Caki2 (cell line): ENCODE results near the gene EARS2. TPM values are rescaled to one million over a fixed set of nuclear protein-coding genes. Genes with fewer than 3 reads are reported as not detected.
A peak's percentile ranks its signal among the peaks of the same experiment; 100 is the strongest.
"Not testable (repeated sequence)": the region's sequence is repeated elsewhere in the genome, so short reads cannot be mapped to it uniquely, and the experiment has no call there.

Source experiments
- DNase-seq: peaks from one replicate; pipeline ENCODE4 v3.0.0-alpha.2; 2015; ENCODE audit warnings: low read depth
- in situ Hi-C: cut with HindIII; loops from 2 replicates; pipeline ENCODE4 v1.10.0; 2016; ENCODE audit warnings: low sequenced_read_pairs, low pct_unique_long_range_greater_than_20kb, mixed read lengths
- total RNA-seq: library from RNA; depleted of rRNA; stranded (reverse); fragments of >200 nt; shearing (Covaris generic); gene quantifications from 2 replicates; pipeline ENCODE4 v1.2.3, GENCODE V29; 2014; ENCODE audit warnings: low replicate concordance

Gene EARS2
- total RNA-seq, 1 experiment from 2014 or later = 32.9 TPM

DNA sequence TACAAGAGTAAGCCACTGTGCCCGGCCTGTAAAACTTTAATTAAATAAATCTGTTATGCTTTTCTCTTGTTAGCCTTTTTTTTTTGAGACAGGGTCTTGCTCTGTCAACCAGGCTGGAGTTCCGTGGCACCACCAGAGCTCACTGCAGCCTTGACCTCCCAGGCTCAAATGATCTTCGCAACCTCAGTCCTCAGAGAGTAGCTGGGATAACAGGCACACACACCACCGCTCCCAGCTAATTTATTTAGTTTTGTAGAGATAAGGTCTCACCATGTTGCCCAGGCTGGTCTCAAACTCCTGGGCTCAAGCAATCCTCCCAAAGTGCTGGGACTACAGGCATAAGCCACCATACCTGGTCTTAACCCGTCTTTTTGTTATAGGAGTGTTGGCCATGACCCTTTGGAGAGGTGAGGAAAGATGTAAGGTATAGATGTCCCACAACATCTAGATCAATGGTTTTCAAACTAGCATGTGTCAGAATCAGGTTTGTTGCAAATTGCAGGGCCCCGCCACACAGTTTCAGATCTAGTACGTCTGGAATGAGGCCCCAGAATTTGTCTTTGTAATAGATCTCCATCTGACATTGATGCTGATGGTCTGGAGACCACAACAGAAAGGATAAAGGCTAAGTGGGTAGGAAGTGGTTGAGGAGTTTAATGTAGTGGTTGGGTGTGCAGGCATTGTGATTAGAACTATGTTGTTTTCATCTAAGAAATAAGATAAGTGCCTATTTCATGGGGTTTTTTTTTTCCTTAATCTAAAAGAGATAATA lies 42.6 kb downstream of the EARS2 start:
- DNase-seq = no peak
- in situ Hi-C loops = no loop called here

DNA sequence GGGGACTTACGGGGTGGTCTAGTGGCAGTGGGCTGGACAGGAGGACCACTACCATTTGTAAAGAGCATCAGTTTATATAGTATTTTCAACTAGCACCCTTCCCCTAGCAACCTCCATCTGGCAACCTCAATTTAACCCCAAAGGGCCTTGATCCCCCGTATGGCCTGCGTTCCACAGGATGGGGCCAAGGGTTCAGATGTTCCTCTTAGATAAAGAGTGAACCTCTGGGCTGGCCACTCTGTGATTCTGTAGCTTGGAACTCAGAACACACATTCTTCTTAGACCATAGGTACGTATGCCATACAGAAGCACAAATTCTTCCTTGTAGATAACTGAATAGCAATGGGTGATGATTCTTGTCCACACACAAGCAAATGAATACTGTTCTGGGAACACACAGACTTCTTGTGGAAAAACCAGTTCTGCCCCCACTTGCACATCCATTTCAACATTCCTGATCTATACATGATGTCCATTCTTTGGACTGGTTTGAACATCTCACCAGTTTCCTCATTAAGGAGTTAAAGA lies 44.9 kb downstream of the EARS2 start:
- DNase-seq = no peak
- in situ Hi-C loops = no loop called here

DNA sequence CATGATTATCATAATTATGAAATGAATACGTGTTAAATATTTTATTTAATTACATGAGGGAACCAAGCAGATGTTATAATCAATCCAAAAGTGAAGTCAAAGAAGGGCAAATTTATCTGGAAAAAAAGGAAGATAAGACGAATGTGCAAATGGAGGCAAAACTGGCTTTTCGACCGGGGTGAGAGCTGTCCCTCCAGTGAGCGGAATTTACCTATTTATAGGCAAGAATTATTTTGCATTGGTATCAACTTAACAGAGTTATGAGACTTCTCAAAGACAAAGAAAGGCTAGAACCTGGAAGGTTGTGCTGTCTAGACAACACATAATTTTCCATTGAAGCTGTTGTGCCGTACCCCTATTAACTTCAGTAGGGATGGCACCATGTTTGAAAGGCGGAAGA lies 45.4 kb downstream of the EARS2 start:
- in situ Hi-C loops = no loop called here
- DNase-seq = no peak

DNA sequence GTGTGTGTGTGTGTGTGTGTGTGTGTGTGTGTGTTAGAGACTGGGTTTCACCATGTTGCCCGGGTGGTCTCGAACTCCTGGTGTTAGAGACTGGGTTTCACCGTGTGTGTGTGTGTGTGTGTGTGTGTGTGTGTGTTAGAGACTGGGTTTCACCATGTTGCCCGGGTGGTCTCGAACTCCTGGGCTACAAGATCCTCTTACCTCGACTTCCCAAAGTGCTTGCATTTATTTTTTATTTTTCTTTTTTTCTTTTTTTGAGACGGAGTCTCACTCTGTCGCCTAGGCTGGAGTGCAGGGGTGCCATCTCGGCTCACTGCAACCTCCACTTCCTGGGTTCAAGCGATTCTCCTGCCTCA lies 46.3 kb downstream of the EARS2 start:
- DNase-seq, in situ Hi-C loops: not testable (repeated sequence)

DNA sequence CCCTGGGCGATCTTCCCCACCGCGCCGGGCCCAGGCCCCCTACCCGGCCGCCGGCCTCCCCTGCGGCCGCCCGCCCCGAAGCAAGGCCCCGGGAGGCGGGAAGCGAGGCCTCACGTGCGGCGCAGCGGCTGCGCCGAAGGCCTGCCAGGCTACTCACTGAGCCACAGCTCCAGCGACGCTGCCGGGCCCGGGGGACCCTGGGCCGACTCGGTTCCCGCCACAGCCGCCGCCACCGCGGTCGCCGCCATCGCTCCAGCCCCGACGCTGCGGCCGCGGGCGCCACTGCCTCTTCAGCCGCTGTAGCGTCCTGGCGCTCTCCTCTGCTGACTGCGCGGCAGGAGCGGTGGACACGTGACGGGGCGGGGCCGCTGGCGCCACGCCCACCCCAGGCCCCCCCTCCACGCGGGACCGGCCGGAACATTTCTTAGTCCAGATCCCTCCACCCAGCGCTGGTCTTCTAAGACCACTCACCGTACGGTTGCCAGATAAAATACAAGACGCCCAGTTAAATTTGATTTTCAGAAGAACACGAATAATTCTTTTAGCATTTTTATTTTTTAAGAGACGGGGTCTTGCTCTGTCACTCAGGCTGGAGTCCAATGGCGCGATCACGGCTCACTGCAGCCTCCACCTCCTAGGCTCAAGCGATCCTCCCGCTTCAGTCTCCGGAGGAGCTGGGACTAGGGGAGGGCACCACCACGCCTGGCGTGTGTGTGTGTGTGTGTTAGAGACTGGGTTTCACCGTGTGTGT lies 46.8 kb downstream of the EARS2 start, which contains the start of gene GGA2:
Gene GGA2 (minus strand): TSS at position 331 of the 751 bp plus-strand sequence. CDS start 83 bp downstream, at position 248.
- in situ Hi-C loops = no loop called here
- peak; percentile 85 for DNase-seq

DNA sequence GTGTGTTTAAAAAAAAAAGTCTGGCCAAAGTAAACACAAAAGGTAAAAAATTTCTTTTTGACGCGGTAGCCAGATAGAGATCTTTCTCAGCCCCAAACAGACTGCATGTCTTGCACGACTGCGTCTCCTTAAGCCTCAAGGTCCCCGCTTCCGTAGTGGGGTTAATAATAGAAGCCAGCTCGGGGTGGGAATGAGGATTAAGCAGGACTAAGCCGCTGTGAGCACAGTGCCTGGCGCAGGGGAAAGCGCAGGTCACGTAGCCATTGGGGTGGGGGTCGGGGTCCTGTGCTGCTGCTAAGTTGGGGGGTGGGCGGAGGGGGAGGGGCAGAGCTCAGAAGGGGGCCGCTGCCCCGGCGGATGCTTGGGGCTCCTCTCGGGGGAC lies 47.4 kb downstream of the EARS2 start:
- no peak for DNase-seq
- in situ Hi-C loops = no loop called here

DNA sequence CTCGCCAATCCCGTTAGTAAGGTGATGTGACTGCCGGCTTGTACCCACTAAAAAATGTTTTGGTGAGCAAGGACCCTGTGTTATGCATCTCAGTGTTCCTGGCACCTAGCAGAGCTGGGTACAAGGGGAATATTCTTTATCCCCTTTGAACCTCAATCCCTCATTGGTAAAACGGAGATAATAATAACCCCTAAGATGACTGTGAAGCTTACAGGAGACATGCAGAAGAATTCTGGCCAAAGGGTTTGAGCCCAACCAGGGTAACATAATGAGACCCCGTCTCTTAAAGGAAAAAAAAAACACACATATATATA lies 47.8 kb downstream of the EARS2 start:
- DNase-seq = no peak
- in situ Hi-C loops = no loop called here

DNA sequence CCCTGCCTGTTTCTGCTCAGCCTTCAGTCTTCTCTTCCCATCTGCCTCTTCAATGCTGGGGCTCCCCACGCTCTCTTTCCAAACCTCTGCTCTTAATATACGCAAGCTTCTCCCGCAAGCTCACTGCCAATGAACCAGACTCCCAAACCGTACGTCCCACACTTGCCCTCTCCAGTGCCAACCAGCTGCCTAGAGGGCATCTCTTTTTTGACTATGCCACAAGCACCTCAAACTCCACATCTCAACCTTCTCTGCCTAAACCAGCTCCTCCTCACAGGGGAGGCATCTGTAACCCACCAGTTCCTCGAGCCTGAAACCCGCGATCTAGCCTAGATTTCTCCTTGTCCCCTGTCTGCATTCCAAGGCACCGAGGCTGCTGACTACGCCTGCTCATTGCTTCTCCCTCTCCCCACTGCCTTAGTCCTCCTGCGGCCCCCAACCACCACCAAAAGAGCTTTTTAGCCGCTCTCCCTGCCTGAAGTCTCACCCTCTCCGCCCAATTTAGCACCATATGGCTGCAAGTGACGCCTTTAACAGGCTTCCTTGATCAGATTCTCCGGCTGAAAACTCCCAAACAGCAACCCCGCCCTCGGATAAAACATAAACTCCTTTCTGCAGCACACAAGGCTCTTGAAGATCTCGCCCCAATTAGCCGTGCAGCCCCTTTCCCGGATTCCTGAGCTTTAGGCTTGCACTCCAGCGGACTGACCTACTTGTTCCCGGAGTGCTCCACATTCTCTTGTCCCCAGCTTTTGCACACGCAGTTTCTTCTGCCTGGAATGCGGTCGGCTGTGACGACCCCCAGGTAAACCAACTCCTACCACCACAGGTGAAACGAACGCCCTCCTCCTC lies 48.3 kb downstream of the EARS2 start:
- in situ Hi-C loops = no loop called here
- DNase-seq = no peak

DNA sequence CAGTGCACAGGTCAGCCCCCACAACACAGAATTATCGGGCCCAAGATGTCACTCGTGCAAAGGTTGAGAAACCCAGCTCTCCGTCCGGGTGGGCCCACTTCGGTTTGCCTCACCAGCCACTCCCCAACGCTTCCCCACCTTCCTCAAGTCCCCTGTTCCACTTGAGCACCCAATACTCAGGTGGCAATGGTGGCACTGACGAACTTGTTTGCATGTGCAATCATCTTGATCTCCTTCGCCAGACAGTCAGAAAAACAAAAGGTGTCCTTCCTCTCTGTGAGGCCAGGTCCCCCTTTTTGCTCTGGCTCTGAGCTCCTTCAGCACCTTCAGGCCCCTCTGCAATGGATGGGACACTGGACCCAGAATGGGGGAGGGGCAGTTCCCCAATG lies 50.5 kb downstream of the EARS2 start:
- DNase-seq = no peak
- in situ Hi-C loops = no loop called here

DNA sequence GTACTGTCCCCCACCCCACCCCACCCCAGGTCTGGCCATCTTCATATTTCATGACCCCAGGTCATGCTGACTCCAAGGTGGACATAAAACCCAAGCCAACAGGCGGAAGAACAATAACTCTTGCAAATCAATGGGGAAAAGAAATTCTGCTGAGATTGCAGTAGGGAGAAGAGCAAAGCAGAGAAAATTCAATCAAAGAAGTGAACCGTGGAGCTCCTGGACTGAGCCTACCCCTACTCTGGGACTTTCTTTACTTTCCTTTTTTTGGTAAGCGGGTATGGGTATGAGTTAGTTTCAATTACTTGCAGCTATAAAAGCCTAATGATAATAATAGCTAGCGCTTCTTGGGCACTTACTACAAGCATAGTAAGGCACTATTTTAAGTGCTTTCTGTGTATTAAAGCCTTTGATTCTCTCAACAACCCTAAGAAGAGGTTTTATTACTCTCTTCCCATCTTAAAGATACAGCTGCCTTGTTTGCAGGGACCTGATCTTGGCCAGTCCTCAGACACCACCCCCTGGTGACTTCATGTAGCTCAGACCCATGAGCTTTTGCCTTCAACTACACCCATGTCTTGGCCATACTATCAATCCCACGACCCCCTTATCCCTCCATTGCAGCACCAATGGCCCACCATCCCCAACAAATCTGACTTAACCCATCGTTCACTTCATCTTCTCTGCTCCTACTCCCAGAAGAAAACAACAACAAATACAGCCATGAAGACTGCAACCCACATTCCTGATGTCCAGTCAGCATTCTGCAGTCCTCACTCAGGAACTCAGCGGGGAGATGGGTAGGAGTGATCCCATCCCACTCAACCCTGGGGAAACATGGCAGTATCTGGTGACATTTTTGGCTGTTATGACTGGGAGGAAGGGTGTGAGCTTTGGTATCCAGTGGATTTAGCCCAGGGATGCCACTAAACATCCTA lies 51.2 kb downstream of the EARS2 start:
- DNase-seq = no peak
- in situ Hi-C loops = no loop called here

DNA sequence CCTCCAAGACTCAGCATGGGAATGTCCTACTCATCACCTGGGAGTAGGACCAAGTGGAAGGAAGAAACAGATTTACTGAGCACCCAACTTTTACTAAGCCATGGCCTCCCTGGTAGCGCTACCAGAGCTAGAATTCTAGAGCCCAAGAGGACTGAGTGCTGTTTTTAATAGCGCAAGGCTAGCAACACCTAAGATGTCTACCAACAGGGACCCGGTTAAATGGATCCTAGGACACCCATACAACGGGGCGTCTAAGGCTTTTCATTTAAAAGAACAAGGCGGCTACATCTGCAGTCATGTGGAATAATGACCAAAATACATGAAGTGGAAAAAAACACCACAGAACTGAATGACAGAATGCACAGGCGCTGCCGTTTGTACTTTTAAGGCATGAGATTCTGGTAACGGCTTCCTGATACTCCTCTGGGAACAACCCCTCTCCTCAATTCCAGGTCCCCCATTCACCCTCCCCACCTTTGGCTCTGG lies 51.9 kb downstream of the EARS2 start:
- no peak for DNase-seq
- in situ Hi-C loops = no loop called here

DNA sequence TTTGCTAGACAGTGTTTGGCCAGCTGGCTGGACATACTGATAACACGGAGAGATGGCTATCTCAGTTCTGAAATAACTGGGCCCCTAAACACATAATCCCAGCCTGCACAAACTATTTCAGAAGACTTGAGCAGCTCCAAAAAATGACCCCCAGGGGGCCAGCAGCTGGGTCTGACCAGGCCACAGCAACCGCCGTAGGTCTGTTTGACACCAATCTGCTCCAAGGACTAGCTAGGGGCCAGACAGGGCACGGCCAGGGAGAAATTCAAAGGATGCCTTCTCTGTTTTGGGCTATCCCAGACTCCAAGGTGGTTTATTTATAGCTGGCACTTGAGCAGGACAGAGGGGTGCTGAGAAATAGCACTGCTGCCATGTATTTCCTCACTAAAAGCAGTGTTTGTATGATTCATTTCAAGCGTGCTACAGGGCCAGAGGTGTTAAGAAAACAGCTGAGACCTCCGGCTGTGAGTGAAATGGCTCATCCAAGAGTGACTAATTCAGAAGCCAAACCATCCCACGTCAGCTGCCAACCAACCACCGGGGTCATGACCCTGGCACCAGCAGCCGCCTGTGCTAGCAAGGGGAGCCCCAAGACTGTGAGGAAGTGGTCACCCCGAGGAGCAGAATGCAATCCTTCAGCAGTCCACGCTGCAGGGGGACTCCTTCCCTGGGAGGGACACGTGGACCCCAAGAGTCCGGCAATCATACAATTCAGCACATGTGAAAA lies 52.5 kb downstream of the EARS2 start:
- in situ Hi-C loops = no loop called here
- DNase-seq = peak; percentile 90

DNA sequence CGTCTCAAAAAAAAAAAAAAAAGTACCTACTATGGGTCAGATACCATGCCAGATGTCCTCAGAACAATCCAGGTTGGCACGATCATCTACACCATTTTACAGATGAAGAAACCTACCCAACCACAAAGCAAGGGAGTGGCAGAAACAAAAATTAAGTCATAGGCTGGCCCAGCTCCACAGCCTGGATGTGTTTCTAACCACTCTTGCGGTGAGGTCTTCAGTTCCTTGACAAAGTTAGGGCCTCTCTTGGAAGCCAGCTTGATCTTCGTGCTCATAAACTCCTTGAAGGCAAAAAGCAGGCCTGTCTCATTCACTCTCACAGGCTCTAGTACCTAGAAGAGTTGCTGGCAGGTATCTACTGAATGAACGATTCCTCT lies 53.1 kb downstream of the EARS2 start:
- DNase-seq = peak; percentile 73
- in situ Hi-C loops = no loop called here

DNA sequence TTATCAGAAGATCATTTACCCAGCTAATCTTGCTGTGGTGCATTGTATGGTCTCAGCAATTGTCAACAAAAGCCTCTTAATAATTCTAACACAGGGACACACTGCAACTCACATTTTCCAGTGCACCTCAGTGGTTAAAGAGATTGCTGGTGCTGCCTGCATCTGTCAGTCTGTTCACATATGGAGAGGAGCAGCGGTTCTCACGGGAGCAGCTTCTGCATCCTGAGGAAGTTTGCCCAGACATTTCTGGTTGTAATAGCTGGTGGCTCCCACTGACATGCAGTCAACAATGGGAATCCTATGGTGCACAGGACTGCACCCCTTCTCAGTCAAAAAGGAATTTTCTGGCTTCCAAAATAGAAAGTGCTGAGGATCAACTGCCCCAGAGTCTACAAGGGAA lies 54.7 kb downstream of the EARS2 start:
- in situ Hi-C loops = no loop called here
- no peak for DNase-seq

DNA sequence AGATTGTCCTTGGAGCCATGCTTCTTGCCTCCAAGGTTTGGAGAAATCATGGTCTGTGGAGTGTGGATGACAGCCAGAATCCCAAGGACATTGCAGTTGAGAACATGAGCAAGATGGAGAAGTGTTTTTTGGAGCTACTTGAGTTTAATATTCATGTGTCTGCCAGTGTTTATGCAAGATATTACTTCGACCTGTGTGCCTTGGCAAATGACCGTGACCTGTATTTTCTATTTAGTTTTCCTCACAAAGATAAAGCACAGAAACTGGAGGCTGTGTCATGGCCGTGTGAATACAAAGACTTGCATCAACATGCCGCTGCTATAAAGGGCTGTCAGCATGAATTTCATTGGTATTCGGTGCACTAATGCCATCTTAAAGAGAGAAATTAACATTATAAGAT lies 55.9 kb downstream of the EARS2 start:
- no peak for DNase-seq
- in situ Hi-C loops = no loop called here

DNA sequence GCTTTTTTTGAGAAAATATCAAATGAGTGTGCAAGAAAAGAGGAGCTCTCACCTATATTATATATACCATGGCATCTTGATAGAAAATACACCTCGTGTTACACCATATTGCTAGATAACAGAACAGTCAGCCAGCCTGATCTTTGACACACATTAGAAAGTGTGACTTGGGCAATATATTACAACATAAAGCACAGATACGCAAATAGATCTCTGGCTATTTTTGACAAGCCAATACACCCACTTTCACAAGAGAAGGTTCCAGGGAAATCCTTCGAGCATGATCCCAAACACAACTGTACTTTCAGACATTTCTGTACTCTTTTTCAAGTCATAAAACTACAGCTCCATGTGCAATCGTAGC lies 56.3 kb downstream of the EARS2 start:
- in situ Hi-C loops = no loop called here
- no peak for DNase-seq

DNA sequence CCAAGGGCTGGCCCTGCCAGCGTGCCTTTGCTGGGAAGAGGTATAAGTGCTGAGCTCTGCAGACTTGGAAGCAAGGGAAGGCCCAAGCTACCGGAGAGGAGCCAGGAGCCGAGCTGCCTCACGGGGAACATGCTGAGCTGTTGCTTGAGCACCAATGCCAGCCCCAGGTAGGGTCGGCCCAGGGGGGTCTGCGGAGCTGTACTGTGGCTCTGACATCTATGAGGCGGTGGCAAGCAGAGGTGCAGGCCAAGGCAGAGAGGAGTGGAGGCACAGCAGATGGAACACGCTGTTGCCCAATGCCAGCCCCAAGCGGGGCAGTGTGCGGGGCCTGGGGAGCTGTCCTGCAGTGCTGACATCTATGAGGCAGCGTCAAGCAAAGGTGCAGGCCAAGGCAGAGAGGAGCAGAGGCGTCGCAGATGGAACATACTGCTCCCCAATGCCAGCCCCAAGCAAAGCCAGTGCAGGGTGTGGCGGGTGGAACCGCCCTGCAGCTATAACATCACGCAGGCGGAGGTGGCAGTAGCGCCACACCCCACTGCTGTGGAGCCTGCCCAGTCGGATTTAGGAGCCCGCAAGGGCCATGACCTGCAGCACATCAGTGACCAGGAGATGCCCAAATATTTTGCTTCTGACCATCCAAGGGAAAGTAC lies 56.8 kb downstream of the EARS2 start:
- no peak for DNase-seq
- in situ Hi-C loops = no loop called here
